ENCODE data around the gene ZNHIT3.

ZNHIT3 gene

DNA sequence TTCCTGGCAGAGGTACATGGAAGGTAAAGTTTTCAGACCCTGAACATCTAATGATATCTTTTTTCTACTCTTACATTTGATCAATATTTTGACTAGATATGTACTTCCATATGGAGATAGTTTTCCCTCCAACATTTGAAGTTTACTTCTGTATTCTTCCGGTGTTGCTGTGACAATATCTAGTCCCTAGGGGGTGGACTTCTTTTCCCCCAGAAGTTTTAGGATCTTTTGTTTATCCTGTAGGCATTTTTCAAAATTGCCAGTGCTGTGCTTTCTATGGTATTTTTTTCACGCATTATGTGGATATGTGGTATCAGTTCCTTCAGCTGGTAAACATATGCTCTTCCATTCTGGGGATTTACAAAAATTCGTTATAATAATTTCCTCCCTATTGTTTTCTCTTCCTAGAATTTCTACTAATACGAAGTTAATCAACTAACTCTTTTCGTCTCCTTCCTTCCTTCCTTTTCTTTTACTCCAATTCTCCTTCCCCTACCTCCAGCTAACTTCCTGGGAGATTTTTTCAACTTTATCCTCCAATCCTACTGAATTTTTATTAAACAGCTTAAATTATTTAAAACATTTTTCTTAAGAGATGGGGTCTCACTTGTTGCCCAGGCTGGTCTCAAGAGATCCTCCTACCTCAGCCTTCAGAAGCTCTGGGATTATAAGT is 26.1 kb upstream of the ZNHIT3 start:
- no peak overlapping the region for H3K23ac ChIP-seq (ENCODE audit: low read length)
- H3K9me3 ChIP-seq (ENCODE audit: insufficient read depth, low read depth, low read length) = peaks cover 7% of the 10 kb centered on the region
- 100% methylated on average over 2 of the region's 5 CpGs for WGBS (ENCODE audit: extremely low coverage, insufficient coverage, insufficient read length)
- no peak overlapping the region for H4K12ac ChIP-seq (ENCODE audit: low read depth, low read length)
- no peak overlapping the region for H4K8ac ChIP-seq (ENCODE audit: low read depth, low read length)
- no peak overlapping the region for H3K18ac ChIP-seq (ENCODE audit: low read length)
- no peak overlapping the region for H2BK5ac ChIP-seq (ENCODE audit: low read depth, low read length, poor library complexity)
- H4K91ac ChIP-seq (ENCODE audit: low read depth, low read length) = no peak overlapping the region
- H2AFZ ChIP-seq (ENCODE audit: insufficient read depth, low read length, poor library complexity) = no peak overlapping the region
- no peak overlapping the region for H3K14ac ChIP-seq (ENCODE audit: low read length)
- no peak overlapping the region for H3K4me3 ChIP-seq (ENCODE audit: low read depth, low read length)
- H3K79me1 ChIP-seq (ENCODE audit: low read length) = no peaks in the 10 kb centered on the region
- DNase-seq = no peak
- H3K9ac ChIP-seq (ENCODE audit: low read length) = no peak overlapping the region
- no peak overlapping the region for H3K27ac ChIP-seq (ENCODE audit: low read depth, low read length)
- no peak overlapping the region for H2BK120ac ChIP-seq (ENCODE audit: insufficient read depth, low read length, poor library complexity)
- no peaks in the 10 kb centered on the region for H3K36me3 ChIP-seq (ENCODE audit: control insufficient read depth in 1 of 2, insufficient read depth in 2 of 2, low read length in 2 of 2)
- H3K27me3 ChIP-seq (ENCODE audit: insufficient read depth, low read length) = no peaks in the 10 kb centered on the region
- no peak overlapping the region for H2BK12ac ChIP-seq (ENCODE audit: low read length)
- H3K79me2 ChIP-seq (ENCODE audit: control insufficient read depth, insufficient read depth, low read length, poor library complexity) = no peaks in the 10 kb centered on the region
- H2AK5ac ChIP-seq (ENCODE audit: low read length) = no peak overlapping the region
- H3K4me1 ChIP-seq (ENCODE audit: control insufficient read depth in 1 of 2, insufficient read depth in 2 of 2, low read length in 2 of 2) = no peaks in the 10 kb centered on the region
- H3K4ac ChIP-seq (ENCODE audit: low read depth, low read length) = no peak overlapping the region
- no peak overlapping the region for H3K4me2 ChIP-seq (ENCODE audit: low read length)

DNA sequence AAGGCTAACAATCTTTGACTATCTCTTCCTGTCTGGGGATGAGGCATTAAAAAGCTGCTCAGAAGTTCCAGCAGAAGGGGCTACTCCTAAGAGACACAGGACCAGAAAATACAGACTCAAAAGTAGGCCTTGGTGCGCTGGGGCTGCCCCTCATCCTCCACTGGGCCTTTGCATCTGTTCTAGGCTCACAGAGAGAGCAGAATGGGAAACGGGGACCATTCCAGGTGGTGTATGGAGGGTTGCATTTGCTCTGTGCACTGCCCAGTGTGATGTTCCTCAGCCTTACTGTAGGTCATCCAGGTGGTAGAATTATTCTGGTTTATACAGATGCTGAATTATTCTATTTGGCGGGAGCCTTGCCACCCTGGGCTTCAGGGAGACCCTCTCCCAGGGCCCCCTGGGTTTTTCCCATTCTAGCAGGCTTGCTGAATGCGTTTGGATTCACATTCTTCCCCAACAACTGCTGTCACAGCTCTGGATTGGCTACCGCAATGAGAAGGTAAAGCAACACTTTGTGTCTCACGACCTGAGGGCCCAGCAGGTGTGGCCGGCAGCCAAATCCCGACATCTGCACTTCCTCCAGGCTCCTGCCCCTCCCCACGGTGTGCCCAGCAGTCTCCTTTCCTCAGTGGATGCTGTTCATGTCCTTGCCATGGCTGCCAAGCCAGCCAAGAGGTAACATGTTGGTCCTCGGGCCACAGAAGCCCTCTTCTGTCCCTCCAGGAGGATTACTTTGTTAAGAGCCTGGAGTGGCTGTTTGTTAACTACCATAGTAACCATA is 25.0 kb upstream of the ZNHIT3 start:
- no peak overlapping the region for H4K12ac ChIP-seq (ENCODE audit: low read depth, low read length)
- no peaks in the 10 kb centered on the region for H3K79me1 ChIP-seq (ENCODE audit: low read length)
- H3K4ac ChIP-seq (ENCODE audit: low read depth, low read length) = no peak overlapping the region
- WGBS (ENCODE audit: extremely low coverage, insufficient coverage, insufficient read length) = no CpG with 5 or more reads among the region's 10 CpGs
- H2BK120ac ChIP-seq (ENCODE audit: insufficient read depth, low read length, poor library complexity) = no peak overlapping the region
- H2AFZ ChIP-seq (ENCODE audit: insufficient read depth, low read length, poor library complexity) = no peak overlapping the region
- DNase-seq = no peak
- no peak overlapping the region for H2BK5ac ChIP-seq (ENCODE audit: low read depth, low read length, poor library complexity)
- no peak overlapping the region for H2AK5ac ChIP-seq (ENCODE audit: low read length)
- H2BK12ac ChIP-seq (ENCODE audit: low read length) = no peak overlapping the region
- no peaks in the 10 kb centered on the region for H3K79me2 ChIP-seq (ENCODE audit: control insufficient read depth, insufficient read depth, low read length, poor library complexity)
- no peak overlapping the region for H4K91ac ChIP-seq (ENCODE audit: low read depth, low read length)
- peaks cover 7% of the 10 kb centered on the region for H3K9me3 ChIP-seq (ENCODE audit: insufficient read depth, low read depth, low read length)
- no peak overlapping the region for H3K18ac ChIP-seq (ENCODE audit: low read length)
- H3K14ac ChIP-seq (ENCODE audit: low read length) = no peak overlapping the region
- H3K36me3 ChIP-seq (ENCODE audit: control insufficient read depth in 1 of 2, insufficient read depth in 2 of 2, low read length in 2 of 2) = no peaks in the 10 kb centered on the region
- H3K23ac ChIP-seq (ENCODE audit: low read length) = no peak overlapping the region
- H3K9ac ChIP-seq (ENCODE audit: low read length) = no peak overlapping the region
- no peaks in the 10 kb centered on the region for H3K4me1 ChIP-seq (ENCODE audit: control insufficient read depth in 1 of 2, insufficient read depth in 2 of 2, low read length in 2 of 2)
- H3K27me3 ChIP-seq (ENCODE audit: insufficient read depth, low read length) = no peaks in the 10 kb centered on the region
- H3K4me2 ChIP-seq (ENCODE audit: low read length) = no peak overlapping the region
- H4K8ac ChIP-seq (ENCODE audit: low read depth, low read length) = no peak overlapping the region
- H3K4me3 ChIP-seq (ENCODE audit: low read depth, low read length) = no peak overlapping the region
- no peak overlapping the region for H3K27ac ChIP-seq (ENCODE audit: low read depth, low read length)

DNA sequence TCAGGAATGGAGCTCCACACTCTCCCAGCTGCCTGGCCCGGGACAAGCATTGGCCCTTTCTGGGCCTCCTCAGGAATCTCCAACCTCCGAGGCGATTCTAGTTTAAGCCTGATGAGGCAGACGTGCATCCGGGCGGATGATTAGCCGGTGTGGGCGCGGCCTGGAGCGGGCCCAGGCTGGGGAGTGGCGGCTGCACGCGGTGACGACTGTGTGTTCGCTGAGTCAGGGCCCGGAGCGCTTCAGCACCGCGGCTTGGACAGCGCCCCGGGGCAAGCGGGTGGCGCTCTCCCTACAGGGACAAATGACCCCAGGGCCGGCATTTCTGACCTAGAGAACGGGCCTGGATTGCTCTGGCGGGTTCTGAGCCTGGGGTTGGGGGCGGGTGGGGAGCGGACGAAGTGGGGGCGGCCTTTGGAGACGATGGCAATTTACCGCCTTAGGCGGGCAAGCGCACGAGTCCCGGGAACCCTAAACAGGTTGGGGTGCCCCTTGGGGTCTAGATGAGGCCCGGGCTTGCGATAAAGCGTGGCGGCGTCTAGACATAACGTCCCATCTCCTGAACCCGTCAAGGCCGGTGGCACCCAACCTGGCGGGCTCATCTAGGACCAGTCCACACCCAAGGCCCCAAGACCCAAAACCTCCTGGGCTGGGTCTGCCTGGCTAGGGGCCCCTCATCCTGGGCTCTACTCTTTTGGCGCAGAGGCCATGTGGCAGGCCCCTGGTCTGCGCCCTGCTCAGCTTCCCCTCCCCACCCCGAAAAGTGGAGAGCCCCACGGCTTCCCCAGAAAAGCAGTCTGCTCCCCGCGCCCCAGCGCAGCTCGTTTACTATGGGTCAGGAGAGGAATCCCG is 22.3 kb upstream of the ZNHIT3 start:
- no peak overlapping the region for H2BK12ac ChIP-seq (ENCODE audit: low read length)
- H3K9me3 ChIP-seq (ENCODE audit: insufficient read depth, low read depth, low read length) = peaks cover 7% of the 10 kb centered on the region
- no peak overlapping the region for H3K14ac ChIP-seq (ENCODE audit: low read length)
- no peak overlapping the region for H2BK5ac ChIP-seq (ENCODE audit: low read depth, low read length, poor library complexity)
- peak overlapping the region; percentile 1 for H3K4me2 ChIP-seq (ENCODE audit: low read length)
- no CpG with 5 or more reads among the region's 54 CpGs for WGBS (ENCODE audit: extremely low coverage, insufficient coverage, insufficient read length)
- no peak overlapping the region for H3K4ac ChIP-seq (ENCODE audit: low read depth, low read length)
- no peak overlapping the region for H3K27ac ChIP-seq (ENCODE audit: low read depth, low read length)
- H4K12ac ChIP-seq (ENCODE audit: low read depth, low read length) = no peak overlapping the region
- H4K91ac ChIP-seq (ENCODE audit: low read depth, low read length) = no peak overlapping the region
- no peaks in the 10 kb centered on the region for H3K27me3 ChIP-seq (ENCODE audit: insufficient read depth, low read length)
- no peak overlapping the region for H2AK5ac ChIP-seq (ENCODE audit: low read length)
- H3K9ac ChIP-seq (ENCODE audit: low read length) = no peak overlapping the region
- no peak overlapping the region for H3K4me3 ChIP-seq (ENCODE audit: low read depth, low read length)
- no peak overlapping the region for H4K8ac ChIP-seq (ENCODE audit: low read depth, low read length)
- no peak overlapping the region for H2AFZ ChIP-seq (ENCODE audit: insufficient read depth, low read length, poor library complexity)
- DNase-seq = peak; percentile 98
- no peaks in the 10 kb centered on the region for H3K4me1 ChIP-seq (ENCODE audit: control insufficient read depth in 1 of 2, insufficient read depth in 2 of 2, low read length in 2 of 2)
- H2BK120ac ChIP-seq (ENCODE audit: insufficient read depth, low read length, poor library complexity) = no peak overlapping the region
- no peaks in the 10 kb centered on the region for H3K79me2 ChIP-seq (ENCODE audit: control insufficient read depth, insufficient read depth, low read length, poor library complexity)
- no peak overlapping the region for H3K18ac ChIP-seq (ENCODE audit: low read length)
- H3K23ac ChIP-seq (ENCODE audit: low read length) = no peak overlapping the region
- no peaks in the 10 kb centered on the region for H3K79me1 ChIP-seq (ENCODE audit: low read length)
- H3K36me3 ChIP-seq (ENCODE audit: control insufficient read depth in 1 of 2, insufficient read depth in 2 of 2, low read length in 2 of 2) = no peaks in the 10 kb centered on the region

DNA sequence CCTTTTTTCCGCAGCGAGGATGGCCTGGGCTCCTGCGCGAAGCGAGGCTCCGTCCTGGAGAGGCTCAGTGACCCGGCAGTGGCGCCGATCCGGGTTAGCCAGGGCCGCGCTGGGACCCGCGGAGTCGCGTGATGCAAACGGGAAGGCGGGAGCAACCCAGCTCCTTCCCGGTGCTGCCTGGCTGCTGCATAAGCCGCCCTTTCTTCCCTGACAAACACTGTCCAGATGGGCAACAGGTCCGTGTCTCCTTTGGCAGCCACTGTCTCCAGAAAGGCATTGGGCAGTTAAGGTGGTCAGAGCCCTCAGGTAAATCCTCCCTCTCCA is 21.8 kb upstream of the ZNHIT3 start:
- Histone ChIP-seq H3K36me3 (ENCODE audit: control insufficient read depth in 1 of 2, insufficient read depth in 2 of 2, low read length in 2 of 2) (no peaks in the 10 kb centered on the region), H3K27me3 (ENCODE audit: insufficient read depth, low read length) (no peaks in the 10 kb centered on the region), H3K79me1 (ENCODE audit: low read length) (no peaks in the 10 kb centered on the region), H3K9ac (ENCODE audit: low read length) (no peak overlapping the region), H4K12ac (ENCODE audit: low read depth, low read length) (no peak overlapping the region), H4K8ac (ENCODE audit: low read depth, low read length) (no peak overlapping the region), H3K4me3 (ENCODE audit: low read depth, low read length) (no peak overlapping the region), H3K14ac (ENCODE audit: low read length) (no peak overlapping the region), H4K91ac (ENCODE audit: low read depth, low read length) (no peak overlapping the region), H2BK120ac (ENCODE audit: insufficient read depth, low read length, poor library complexity) (no peak overlapping the region), H2AFZ (ENCODE audit: insufficient read depth, low read length, poor library complexity) (no peak overlapping the region), H3K4me2 (ENCODE audit: low read length) (no peak overlapping the region), H2AK5ac (ENCODE audit: low read length) (no peak overlapping the region), H3K23ac (ENCODE audit: low read length) (no peak overlapping the region), H2BK5ac (ENCODE audit: low read depth, low read length, poor library complexity) (no peak overlapping the region), H3K9me3 (ENCODE audit: insufficient read depth, low read depth, low read length) (peaks cover 7% of the 10 kb centered on the region), H3K27ac (ENCODE audit: low read depth, low read length) (no peak overlapping the region), H2BK12ac (ENCODE audit: low read length) (no peak overlapping the region), H3K4ac (ENCODE audit: low read depth, low read length) (no peak overlapping the region), H3K18ac (ENCODE audit: low read length) (no peak overlapping the region), H3K4me1 (ENCODE audit: control insufficient read depth in 1 of 2, insufficient read depth in 2 of 2, low read length in 2 of 2) (no peaks in the 10 kb centered on the region), H3K79me2 (ENCODE audit: control insufficient read depth, insufficient read depth, low read length, poor library complexity) (no peaks in the 10 kb centered on the region)
- DNase-seq = no peak
- WGBS (ENCODE audit: extremely low coverage, insufficient coverage, insufficient read length) = no CpG with 5 or more reads among the region's 21 CpGs
